Astrocyte of the cerebellum (primary cell): ENCODE data around the gene DPCD.

Source experiments
- DNase-seq: peaks from one replicate; pipeline ENCODE4 v3.0.0-alpha.2; 2011; ENCODE audit warnings: low read depth
- H3K4me3 ChIP-seq: 2 replicates; pipeline ENCODE4 v1.5.1; 2011; ENCODE audit warnings: mild to moderate bottlenecking, low read depth, low read length, moderate library complexity
- in situ Hi-C: cut with HindIII; loops from 2 replicates; pipeline ENCODE4 v1.10.0; 2017; ENCODE audit warnings: low sequenced_read_pairs
- TF ChIP-seq, protein P1 (sequence below): IDR thresholded peaks from 2 replicates; pipeline ENCODE4 v1.5.1; 2012; ENCODE audit warnings: low read length, low read depth, moderate library complexity, mild to moderate bottlenecking; ENCODE audit errors: missing control alignments

Gene DPCD

DNA sequence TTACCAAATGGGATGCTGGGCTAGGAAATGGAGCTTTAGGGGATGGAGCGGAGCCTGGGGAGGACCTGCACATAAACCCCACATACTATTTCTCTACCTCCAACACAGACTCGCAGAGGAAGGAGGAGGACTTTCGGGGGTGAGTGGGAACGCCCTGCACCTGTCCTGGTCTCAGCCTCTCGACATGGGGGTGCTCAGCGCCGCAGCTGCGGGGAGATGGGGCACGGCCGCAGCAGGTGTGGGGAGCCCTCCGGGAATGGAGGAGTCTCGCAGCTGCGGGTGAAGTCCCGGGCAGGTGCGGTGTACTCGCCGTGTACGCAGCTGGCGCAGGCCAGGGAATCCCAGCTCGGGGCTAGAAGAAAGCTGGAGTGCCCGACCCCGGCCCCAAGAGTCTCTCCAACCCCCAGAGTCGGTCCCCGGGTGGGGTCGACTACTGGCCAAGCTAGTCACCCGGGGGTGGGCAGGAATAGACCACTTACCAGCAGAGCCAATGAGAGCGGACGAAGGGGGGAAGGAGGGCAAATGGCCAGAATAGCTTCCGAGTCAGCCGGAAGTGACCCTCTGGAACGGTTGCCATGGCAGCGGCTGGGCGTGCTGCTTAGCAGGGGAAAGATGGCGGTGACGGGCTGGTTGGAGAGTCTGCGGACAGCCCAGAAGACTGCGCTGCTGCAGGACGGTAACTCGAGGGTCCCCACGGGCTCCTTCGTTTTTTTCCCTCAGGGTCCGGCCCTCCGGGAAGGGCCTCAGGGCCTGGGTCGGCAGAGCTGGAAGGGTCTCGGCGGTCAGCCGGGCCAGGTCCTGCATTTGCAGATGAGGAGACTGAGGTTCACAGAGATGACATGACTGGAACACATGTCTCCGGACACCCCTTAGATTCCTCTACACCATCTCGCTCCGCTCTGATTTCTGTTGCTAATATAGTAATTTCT lies at the start of gene DPCD, which contains the start of gene POLL:
Gene DPCD, plus strand, starts transcription at position 597 of the 929 bp plus-strand sequence. Its CDS starts 16 bp downstream, at position 613.
Gene POLL, minus strand, starts transcription at position 533 of the 929 bp plus-strand sequence. CDS start 897 bp downstream, outside the sequence.
- in situ Hi-C loops, result no loop called here
- DNase-seq, result peak; percentile 88
- peak within 1 kb of the TSS; percentile 97 for H3K4me3 ChIP-seq
- TF ChIP-seq, protein P1, sequence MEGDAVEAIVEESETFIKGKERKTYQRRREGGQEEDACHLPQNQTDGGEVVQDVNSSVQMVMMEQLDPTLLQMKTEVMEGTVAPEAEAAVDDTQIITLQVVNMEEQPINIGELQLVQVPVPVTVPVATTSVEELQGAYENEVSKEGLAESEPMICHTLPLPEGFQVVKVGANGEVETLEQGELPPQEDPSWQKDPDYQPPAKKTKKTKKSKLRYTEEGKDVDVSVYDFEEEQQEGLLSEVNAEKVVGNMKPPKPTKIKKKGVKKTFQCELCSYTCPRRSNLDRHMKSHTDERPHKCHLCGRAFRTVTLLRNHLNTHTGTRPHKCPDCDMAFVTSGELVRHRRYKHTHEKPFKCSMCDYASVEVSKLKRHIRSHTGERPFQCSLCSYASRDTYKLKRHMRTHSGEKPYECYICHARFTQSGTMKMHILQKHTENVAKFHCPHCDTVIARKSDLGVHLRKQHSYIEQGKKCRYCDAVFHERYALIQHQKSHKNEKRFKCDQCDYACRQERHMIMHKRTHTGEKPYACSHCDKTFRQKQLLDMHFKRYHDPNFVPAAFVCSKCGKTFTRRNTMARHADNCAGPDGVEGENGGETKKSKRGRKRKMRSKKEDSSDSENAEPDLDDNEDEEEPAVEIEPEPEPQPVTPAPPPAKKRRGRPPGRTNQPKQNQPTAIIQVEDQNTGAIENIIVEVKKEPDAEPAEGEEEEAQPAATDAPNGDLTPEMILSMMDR, result no peak

DNA sequence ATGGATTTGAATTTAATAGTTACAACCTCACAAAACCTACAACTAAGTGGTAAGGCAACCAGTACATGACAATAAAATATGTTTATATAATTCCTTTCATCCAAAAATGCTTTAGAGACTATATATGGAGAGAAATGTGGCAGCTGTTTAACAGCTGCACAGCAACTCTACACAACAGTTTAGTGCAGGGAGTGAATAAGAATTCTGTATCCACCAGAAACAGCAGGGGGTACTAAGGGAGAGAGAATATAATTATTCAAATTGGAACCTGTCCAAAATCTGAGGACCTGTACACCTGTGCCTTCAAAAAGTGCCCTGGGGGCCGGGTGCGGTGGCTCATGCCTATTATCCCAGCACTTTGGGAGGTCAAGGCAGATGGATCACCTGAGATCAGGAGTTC lies 49.7 kb upstream of the DPCD start:
- DNase-seq, result no peak
- TF ChIP-seq, protein P1, result no peak
- no peak overlapping the region for H3K4me3 ChIP-seq
- in situ Hi-C loops, result no loop called here

DNA sequence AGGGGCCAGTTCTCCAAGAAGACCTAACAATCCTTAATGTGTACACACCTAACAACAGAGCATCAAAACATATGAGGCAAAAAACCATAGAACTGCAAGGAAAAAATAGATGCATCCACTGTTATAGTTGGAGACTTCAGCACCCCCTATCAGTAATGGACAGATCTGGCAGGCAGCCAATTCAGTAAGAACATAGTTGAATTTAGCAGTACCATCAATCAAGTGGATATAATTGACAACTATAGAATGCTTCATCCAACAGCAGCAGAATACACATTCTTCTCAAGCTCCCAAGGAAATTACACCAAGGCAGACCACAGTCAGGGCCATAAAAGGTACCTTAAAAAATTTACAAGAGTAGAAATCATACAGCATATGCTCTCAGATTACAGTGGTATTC lies 42.2 kb upstream of the DPCD start:
- no peak for DNase-seq
- in situ Hi-C loops, result no loop called here

DNA sequence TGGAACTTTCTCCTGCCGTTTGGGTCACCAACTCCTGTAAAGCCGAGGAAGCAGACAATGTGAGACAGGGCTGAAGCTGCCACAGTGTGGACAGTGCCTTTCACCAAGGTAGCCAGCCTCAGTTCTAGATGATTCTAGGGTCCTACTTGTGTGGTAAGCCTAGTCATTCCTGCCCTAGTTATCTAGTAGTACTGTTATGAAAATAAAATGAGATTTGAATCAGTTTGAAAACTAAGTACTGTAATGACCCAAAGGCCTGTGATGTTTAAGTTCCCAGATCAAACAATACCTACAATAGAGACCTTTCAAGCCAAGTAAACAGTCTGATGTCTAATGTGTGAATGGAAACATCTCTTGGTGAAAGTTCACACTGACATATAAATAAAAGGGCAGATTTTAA lies 37.2 kb upstream of the DPCD start:
- DNase-seq, result no peak
- in situ Hi-C loops, result no loop called here
- H3K4me3 ChIP-seq, result no peak overlapping the region
- TF ChIP-seq, protein P1, result no peak

More for the DNA sequence above, 42.2 kb upstream of the DPCD start:
- TF ChIP-seq, protein P1, result no peak
- H3K4me3 ChIP-seq, result no peak overlapping the region

DNA sequence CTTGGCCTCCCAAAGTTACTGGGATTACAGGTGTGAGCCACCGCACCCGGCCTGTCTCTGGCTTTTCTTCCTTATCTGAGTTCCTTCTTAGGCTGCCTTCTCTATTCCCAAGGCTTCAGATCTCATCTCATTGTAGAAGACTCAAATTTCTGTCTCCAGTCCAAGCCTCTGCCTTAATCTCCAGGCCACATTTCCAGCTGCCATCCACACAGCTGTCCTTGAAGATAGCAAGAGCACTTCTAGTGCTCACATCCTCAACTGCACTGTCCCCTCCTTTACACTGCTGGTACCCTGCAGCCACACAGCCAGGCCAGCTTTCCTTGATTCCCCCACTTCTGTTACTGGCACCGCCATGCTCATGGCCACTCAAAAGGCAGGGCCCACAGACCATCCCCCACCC lies 35.7 kb upstream of the DPCD start:
- TF ChIP-seq, protein P1, result no peak
- no peak overlapping the region for H3K4me3 ChIP-seq
- in situ Hi-C loops, result no loop called here
- DNase-seq, result no peak

DNA sequence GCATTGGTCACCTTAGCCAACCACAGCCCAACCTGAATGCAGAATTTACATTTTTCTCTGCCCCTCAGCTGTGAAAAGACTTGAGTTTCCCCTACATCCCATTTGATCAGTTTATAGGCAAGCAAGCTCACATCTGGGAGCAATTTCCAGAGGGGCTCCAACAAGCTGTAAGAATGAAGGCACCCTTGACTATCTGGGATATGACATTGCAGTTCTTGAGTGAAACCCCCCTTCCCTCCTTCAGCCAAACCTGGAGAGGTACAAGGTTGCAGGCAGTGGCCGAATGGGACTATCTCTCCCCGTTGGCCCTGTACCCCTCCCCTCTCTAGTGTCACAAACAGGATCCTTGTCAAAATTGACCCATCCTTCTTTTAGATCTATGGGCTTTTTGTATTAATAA lies 30.6 kb upstream of the DPCD start:
- TF ChIP-seq, protein P1, result no peak
- in situ Hi-C loops, result no loop called here
- no peak for DNase-seq
- no peak overlapping the region for H3K4me3 ChIP-seq
